CD4-positive, alpha-beta T cell treated with Interleukin-1 beta for 1 hour (primary cell): ENCODE data around the gene STX8.

Source experiments
- DNase-seq, 2 donors: peaks; one replicate each; pipeline ENCODE4 v3.0.0-alpha.2; 2020 to 2022

Gene STX8

GRCh38 chr17:9221147-9221921 is 354.3 kb downstream of the STX8 start:
- DNase-seq, result no peak

- DNase-seq, result no peak
Measured at GRCh38 chr17:9220398-9221146, 355.0 kb downstream of the STX8 start.

GRCh38 chr17:9219631-9220397 is 355.8 kb downstream of the STX8 start:
- no peak for DNase-seq

GRCh38 chr17:9218911-9219310 is 356.7 kb downstream of the STX8 start:
- DNase-seq, result no peak

GRCh38 chr17:9218064-9218635 is 357.5 kb downstream of the STX8 start:
- no peak for DNase-seq

GRCh38 chr17:9217151-9218056 is 358.2 kb downstream of the STX8 start:
- DNase-seq, result no peak

- no peak for DNase-seq
Measured at GRCh38 chr17:9215465-9215864, 360.2 kb downstream of the STX8 start.

- no peak for DNase-seq
Measured at GRCh38 chr17:9213303-9213640, 362.3 kb downstream of the STX8 start.

- DNase-seq, result no peak
Measured at GRCh38 chr17:9212376-9213302, 363.0 kb downstream of the STX8 start.

GRCh38 chr17:9211133-9211765 is 364.4 kb downstream of the STX8 start:
- no peak for DNase-seq

GRCh38 chr17:9209781-9210370 is 365.7 kb downstream of the STX8 start:
- DNase-seq, result no peak

GRCh38 chr17:9209347-9209746 is 366.3 kb downstream of the STX8 start:
- no peak for DNase-seq

- no peak for DNase-seq
Measured at GRCh38 chr17:9208381-9209105, 367.1 kb downstream of the STX8 start.

GRCh38 chr17:9206741-9207332 is 368.8 kb downstream of the STX8 start:
- no peak for DNase-seq

- no peak for DNase-seq
Measured at GRCh38 chr17:9206410-9206703, 369.3 kb downstream of the STX8 start.

- DNase-seq, result no peak
Measured at GRCh38 chr17:9205520-9206409, 369.9 kb downstream of the STX8 start.

GRCh38 chr17:9204637-9205329 is 370.8 kb downstream of the STX8 start:
- DNase-seq, result no peak
